SK-N-SH (cell line): ENCODE measurements around the gene ZNF512B. TPM values are rescaled to one million over a fixed set of nuclear protein-coding genes. Genes with fewer than 3 reads are reported as not detected.

Experiments used
- CTCF ChIA-PET: fragments of 300-600, 350-600 bp; formaldehyde crosslinking; extraction: SDS; loops from one replicate; lab custom pipeline; 2021; lab: Yijun Ruan, JAX
- POLR2A ChIA-PET: fragments of 350-600 bp; sonication (Branson Sonifier 250); formaldehyde crosslinking; extraction: SDS; loops from one replicate; lab custom pipeline; 2020; ENCODE audit warnings: antibody characterized with exemption, inconsistent platforms; lab: Yijun Ruan, JAX
- DNase-seq: peaks from one replicate; pipeline ENCODE4 v3.0.0; 2012
- H2AFZ ChIP-seq: fragments of 200-600 bp; sonication (generic); 2 replicates; pipeline ENCODE4 v1.8.1; 2016; ENCODE audit warnings: antibody characterized with exemption, mild to moderate bottlenecking, low read depth
- H3F3A ChIP-seq: fragments of 200-600 bp; sonication (generic); replicated peaks from 2 replicates; pipeline ENCODE3; 2016; ENCODE audit warnings: antibody characterized with exemption, mild to moderate bottlenecking; ENCODE audit not compliant: insufficient read depth
- H3K27ac ChIP-seq, 2 experiments: fragments of 200-500 bp in 1 of 2; fragments of 200-600 bp in 1 of 2; sonication (Bioruptor generic) in 1 of 2; sonication (generic), shearing (Covaris generic) in 1 of 2; 2 replicates each; pipeline versions ENCODE4 v1.5.1 to v1.6.1; 2014 to 2016; ENCODE audit warnings: low read depth in 2 of 2, inconsistent platforms in 1 of 2, low read length in 1 of 2, mild to moderate bottlenecking in 1 of 2, mixed read lengths in 1 of 2
- H3K27me3 ChIP-seq: fragments of 200-600 bp; sonication (generic), shearing (Covaris generic); 2 replicates; pipeline ENCODE4 v1.6.1; 2016; ENCODE audit warnings: mixed run types; ENCODE audit not compliant: insufficient read depth
- H3K36me3 ChIP-seq, 2 experiments: fragments of 200-500 bp in 1 of 2; fragments of 200-600 bp in 1 of 2; sonication (Bioruptor generic) in 1 of 2; sonication (generic) in 1 of 2; replicated peaks in 1 of 2; 2 replicates each; pipeline versions ENCODE3 to v1.5.1; 2014 to 2016; ENCODE audit warnings: low read length in 1 of 2, mild to moderate bottlenecking in 1 of 2; ENCODE audit not compliant: insufficient read depth in 2 of 2, control insufficient read depth in 1 of 2
- H3K4me1 ChIP-seq, 2 experiments: fragments of 200-500 bp in 1 of 2; fragments of 200-600 bp in 1 of 2; sonication (Bioruptor generic) in 1 of 2; sonication (generic), shearing (Covaris generic) in 1 of 2; 2 replicates each; pipeline versions ENCODE4 v1.5.1 to v1.6.1; 2014 to 2016; ENCODE audit warnings: low read depth in 1 of 2, low read length in 1 of 2, mixed run types in 1 of 2; ENCODE audit not compliant: insufficient read depth in 2 of 2, control insufficient read depth in 1 of 2
- H3K4me2 ChIP-seq: fragments of 200-600 bp; sonication (generic), shearing (Covaris generic); 2 replicates; pipeline ENCODE4 v1.6.1; 2017; ENCODE audit warnings: mixed run types
- H3K4me3 ChIP-seq, 2 experiments: fragments of 200-500 bp in 1 of 2; fragments of 200-600 bp in 1 of 2; sonication (Bioruptor generic) in 1 of 2; sonication (generic), shearing (Covaris generic) in 1 of 2; 2 replicates each; pipeline versions ENCODE4 v1.5.1 to v1.8.1; 2014 to 2016; ENCODE audit warnings: low read depth in 2 of 2, inconsistent platforms in 1 of 2, low read length in 1 of 2, mild to moderate bottlenecking in 1 of 2, mixed read lengths in 1 of 2, moderate library complexity in 1 of 2
- H3K79me2 ChIP-seq: fragments of 200-600 bp; sonication (generic); 2 replicates; pipeline ENCODE4 v1.8.1; 2017; ENCODE audit warnings: mild to moderate bottlenecking; ENCODE audit not compliant: insufficient read depth
- H3K9ac ChIP-seq: fragments of 200-600 bp; sonication (generic); 2 replicates; pipeline ENCODE4 v1.6.1; 2017; ENCODE audit warnings: mixed run types
- H3K9me2 ChIP-seq: fragments of 200-600 bp; sonication (generic); 2 replicates; pipeline ENCODE4 v1.6.1; 2017; ENCODE audit warnings: mixed run types
- H3K9me3 ChIP-seq: fragments of 200-600 bp; sonication (generic); 2 replicates; pipeline ENCODE4 v1.6.1; 2017; ENCODE audit warnings: mixed run types, mild to moderate bottlenecking, moderate library complexity
- H4K20me1 ChIP-seq: fragments of 200-600 bp; sonication (generic); 2 replicates; pipeline ENCODE4 v1.6.1; 2017; ENCODE audit warnings: mild to moderate bottlenecking, mixed run types; ENCODE audit not compliant: insufficient read depth
- CHD2 ChIP-seq: fragments of 150-350 bp; IDR thresholded peaks from 2 replicates; pipeline ENCODE4 v1.6.1; 2018; ENCODE audit warnings: low read length; ENCODE audit not compliant: partially characterized antibody
- ELF1 ChIP-seq: IDR thresholded peaks from 2 replicates; pipeline ENCODE4 v1.4.0; 2012
- EZH2phosphoT487 ChIP-seq: fragments of 200-600 bp; sonication (generic); IDR thresholded peaks from 2 replicates; pipeline ENCODE4 v1.6.1; 2017; ENCODE audit warnings: low read depth, mixed run types, mild to moderate bottlenecking, antibody characterized with exemption, moderate library complexity, borderline replicate concordance
- FOXJ3 ChIP-seq: sonication (generic); formaldehyde crosslinking; IDR thresholded peaks from 2 replicates; pipeline ENCODE4 v1.5.1; 2020; ENCODE audit warnings: mild to moderate bottlenecking, missing genetic modification reagents
- GABPA ChIP-seq: IDR thresholded peaks from 2 replicates; pipeline ENCODE4 v1.4.0; 2012; ENCODE audit warnings: low read depth, mild to moderate bottlenecking
- GATA2 ChIP-seq: sonication (generic); formaldehyde crosslinking; IDR thresholded peaks from 2 replicates; pipeline ENCODE4 v1.5.0; 2020; ENCODE audit warnings: mild to moderate bottlenecking, missing genetic modification reagents
- JUND ChIP-seq: IDR thresholded peaks from 2 replicates; pipeline ENCODE4 v1.4.0; 2012
- MEF2A ChIP-seq: IDR thresholded peaks from 2 replicates; pipeline ENCODE4 v1.4.0; 2012; ENCODE audit warnings: low read depth, borderline replicate concordance
- MXI1 ChIP-seq: IDR thresholded peaks from 2 replicates; pipeline ENCODE4 v1.6.1; 2012; ENCODE audit warnings: mild to moderate bottlenecking, low read depth, low read length, improper control_type of control experiment
- PBX3 ChIP-seq: IDR thresholded peaks from 2 replicates; pipeline ENCODE4; 2012
- POLR2AphosphoS5 ChIP-seq: IDR thresholded peaks from 2 replicates; pipeline ENCODE4 v1.6.1; 2012; ENCODE audit warnings: low read depth, low read length
- RCOR1 ChIP-seq: fragments of 150-350 bp; IDR thresholded peaks from 2 replicates; pipeline ENCODE4 v1.6.1; 2017; ENCODE audit warnings: antibody characterized with exemption, low read length
- REST ChIP-seq: IDR thresholded peaks from 2 replicates; pipeline ENCODE4 v1.6.1; 2012; ENCODE audit warnings: mild to moderate bottlenecking, low read depth, low read length, moderate library complexity
- RFX5 ChIP-seq: IDR thresholded peaks from 2 replicates; pipeline ENCODE4 v1.6.1; 2012; ENCODE audit warnings: mild to moderate bottlenecking, improper control_type of control experiment, low read length
- RXRA ChIP-seq: IDR thresholded peaks from 2 replicates; pipeline ENCODE4 v1.4.0; 2012; ENCODE audit warnings: low read depth, mild to moderate bottlenecking, borderline replicate concordance
- SIN3A ChIP-seq: IDR thresholded peaks from 2 replicates; pipeline ENCODE4 v1.6.1; 2012; ENCODE audit warnings: low read depth, mild to moderate bottlenecking, low read length, moderate library complexity, borderline replicate concordance
- SMC3 ChIP-seq: IDR thresholded peaks from 2 replicates; pipeline ENCODE4 v1.6.1; 2012; ENCODE audit warnings: low read depth, low read length, improper control_type of control experiment
- TCF12 ChIP-seq: IDR thresholded peaks from 2 replicates; pipeline ENCODE4 v1.4.0; 2012
- TEAD4 ChIP-seq: IDR thresholded peaks from 2 replicates; pipeline ENCODE4 v1.4.0; 2012; ENCODE audit warnings: mild to moderate bottlenecking, borderline replicate concordance; ENCODE audit not compliant: insufficient read depth
- USF2 ChIP-seq: fragments of 150-350 bp; IDR thresholded peaks from 2 replicates; pipeline ENCODE4 v1.6.1; 2017; ENCODE audit warnings: antibody characterized with exemption, low read length, low read depth, borderline replicate concordance
- WGBS: methylation state at CpG from one replicate; pipeline ENCODE4 v1.1.6; 2017; ENCODE audit warnings: low lambda C conversion rate; 5-methylcytosine and 5-hydroxymethylcytosine counted together
- polyA plus RNA-seq, 3 experiments: library from polyadenylated mRNA; depleted of rRNA; stranded (reverse); fragments of >200 nt; gene quantifications; 2 replicates each; pipeline ENCODE4 v1.2.3, GENCODE V29; 2012

Gene ZNF512B
- polyA plus RNA-seq, 1 of the 3 experiments (the other 2 are of a cell fraction), result 11.8 TPM

- Histone ChIP-seq H3F3A (peaks cover 8% of the 10 kb centered on the region), H4K20me1 (peaks cover 39% of the 10 kb centered on the region), H3K27ac (no peak overlapping the region), H3K9ac (no peak overlapping the region), H3K9me2 (no peaks in the 10 kb centered on the region), H3K4me2 (no peak overlapping the region), H2AFZ (no peak overlapping the region), H3K9me3 (no peaks in the 10 kb centered on the region), H3K79me2 (no peaks in the 10 kb centered on the region; the same call in 1 of the 2 replicates), H3K36me3 (peaks cover 0 to 54% of the 10 kb centered on the region in 2 experiments), H3K4me1 (no peaks in the 10 kb centered on the region; a peak in 1 of 4 replicates), H3K27me3 (no peaks in the 10 kb centered on the region), H3K4me3 (no peak overlapping the region)
- ChIA-PET POLR2A (no interaction called here), CTCF (no interaction called here)
- TF ChIP-seq RCOR1 (no peak), SIN3A (no peak), MXI1 (no peak), PBX3 (no peak), EZH2phosphoT487 (no peak), ELF1 (no peak), TEAD4 (no peak), CHD2 (no peak), TCF12 (no peak), MEF2A (no peak), GABPA (no peak), RFX5 (no peak)
- 99% methylated on average over 48 of the region's 58 CpGs for WGBS
- DNase-seq, result no peak
Measured at GRCh38 chr20:63940472-63941266, 29.1 kb downstream of the ZNF512B start.

- Histone ChIP-seq H3K9ac (no peak overlapping the region), H3F3A (peaks cover 8% of the 10 kb centered on the region), H4K20me1 (peaks cover 39% of the 10 kb centered on the region), H3K27ac (no peak overlapping the region), H3K27me3 (no peaks in the 10 kb centered on the region), H3K4me1 (no peaks in the 10 kb centered on the region; a peak in 1 of 4 replicates), H3K36me3 (peaks cover 0 to 55% of the 10 kb centered on the region in 2 experiments), H3K4me2 (no peak overlapping the region), H3K79me2 (peaks cover 4% of the 10 kb centered on the region; the same call in 1 of the 2 replicates), H3K9me2 (no peaks in the 10 kb centered on the region), H2AFZ (no peak overlapping the region), H3K9me3 (no peaks in the 10 kb centered on the region), H3K4me3 (no peak overlapping the region)
- ChIA-PET POLR2A (no interaction called here), CTCF (interaction anchor here (0.8 kb wide), 1 partner anchor 164 kb away, joined by 3 read pairs; no protein-coding TSS in a partner anchor)
- WGBS, result 97% methylated on average over 19 of the region's 23 CpGs
- DNase-seq, result no peak
- TF ChIP-seq CHD2 (no peak), PBX3 (no peak), POLR2AphosphoS5 (no peak), USF2 (no peak), SMC3 (no peak), GATA2 (CRISPR knock-in tag) (no peak), RXRA (no peak), JUND (no peak), FOXJ3 (CRISPR knock-in tag) (no peak), MXI1 (no peak), REST (no peak), RFX5 (no peak)
Measured at GRCh38 chr20:63940071-63940471, 29.7 kb downstream of the ZNF512B start.
